Parathyroid adenoma (tissue), 2 donors: ENCODE measurements around the gene PTPRZ1.

ENCODE experiments used
- H2AFZ ChIP-seq: fragments of 300-600 bp; sonication (generic); one replicate; pipeline ENCODE4 v1.7.0; 2017; ENCODE audit warnings: antibody characterized with exemption, mild to moderate bottlenecking
- H3K27ac ChIP-seq: fragments of 300-600 bp; sonication (generic); one replicate; pipeline ENCODE4 v1.7.0; 2017
- H3K27me3 ChIP-seq: fragments of 300-600 bp; sonication (generic); one replicate; pipeline ENCODE4 v1.7.0; 2017; ENCODE audit warnings: low read length; ENCODE audit not compliant: control insufficient read depth, insufficient read depth
- H3K36me3 ChIP-seq: fragments of 300-600 bp; sonication (generic); one replicate; pipeline ENCODE4 v1.7.0; 2017; ENCODE audit warnings: low read length; ENCODE audit not compliant: control insufficient read depth, insufficient read depth
- H3K4me1 ChIP-seq: fragments of 300-600 bp; sonication (generic); one replicate; pipeline ENCODE4 v1.7.0; 2017; ENCODE audit warnings: control low read depth
- H3K4me2 ChIP-seq: fragments of 300-600 bp; sonication (generic); one replicate; pipeline ENCODE4 v1.7.0; 2017; ENCODE audit warnings: low read length
- H3K4me3 ChIP-seq: fragments of 300-600 bp; sonication (generic); one replicate; pipeline ENCODE4 v1.7.0; 2017; ENCODE audit warnings: low read depth, low read length
- H3K79me2 ChIP-seq: fragments of 300-600 bp; sonication (generic); one replicate; pipeline ENCODE4 v1.7.0; 2017; ENCODE audit warnings: control low read depth
- H3K9ac ChIP-seq: fragments of 300-600 bp; sonication (generic); one replicate; pipeline ENCODE4 v1.7.0; 2017; ENCODE audit warnings: mild to moderate bottlenecking
- H3K9me3 ChIP-seq: fragments of 300-600 bp; sonication (generic); one replicate; pipeline ENCODE4 v1.7.0; 2017; ENCODE audit warnings: low read length; ENCODE audit not compliant: control insufficient read depth
- TF ChIP-seq, protein P1 (sequence below): fragments of 300-600 bp; sonication (generic); IDR thresholded peaks from one replicate; pipeline ENCODE4 v1.7.0; 2017; ENCODE audit warnings: antibody characterized with exemption, mild to moderate bottlenecking
- donor health status: primary hyperparathyroidism.

PTPRZ1 gene

DNA sequence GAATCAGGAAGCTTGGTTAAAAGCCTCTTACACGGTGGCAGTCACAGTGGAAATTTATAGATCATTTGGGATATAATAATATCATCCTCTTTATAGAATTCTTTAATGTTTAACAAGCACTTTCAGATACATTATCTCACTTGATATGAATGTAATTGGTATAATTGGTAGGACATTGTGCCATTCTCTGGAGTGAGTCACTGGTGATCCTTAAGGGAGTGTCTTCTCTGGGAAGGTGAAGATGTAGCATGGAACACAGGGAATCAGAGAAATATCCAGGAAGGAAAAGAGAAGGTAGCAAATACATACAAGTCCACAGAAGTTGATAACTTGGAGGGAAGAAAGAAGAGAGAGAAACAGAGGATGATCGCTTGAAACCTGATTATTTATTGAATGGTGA, 9.8 kb downstream of the PTPRZ1 start:
- Histone ChIP-seq H3K9me3 (no peaks in the 10 kb centered on the region), H3K4me3 (no peak overlapping the region), H3K4me1 (no peaks in the 10 kb centered on the region), H3K4me2 (no peak overlapping the region), H2AFZ (no peak overlapping the region), H3K79me2 (no peaks in the 10 kb centered on the region), H3K27me3 (no peaks in the 10 kb centered on the region), H3K9ac (no peak overlapping the region), H3K27ac (no peak overlapping the region), H3K36me3 (no peaks in the 10 kb centered on the region)
- TF ChIP-seq, protein P1, sequence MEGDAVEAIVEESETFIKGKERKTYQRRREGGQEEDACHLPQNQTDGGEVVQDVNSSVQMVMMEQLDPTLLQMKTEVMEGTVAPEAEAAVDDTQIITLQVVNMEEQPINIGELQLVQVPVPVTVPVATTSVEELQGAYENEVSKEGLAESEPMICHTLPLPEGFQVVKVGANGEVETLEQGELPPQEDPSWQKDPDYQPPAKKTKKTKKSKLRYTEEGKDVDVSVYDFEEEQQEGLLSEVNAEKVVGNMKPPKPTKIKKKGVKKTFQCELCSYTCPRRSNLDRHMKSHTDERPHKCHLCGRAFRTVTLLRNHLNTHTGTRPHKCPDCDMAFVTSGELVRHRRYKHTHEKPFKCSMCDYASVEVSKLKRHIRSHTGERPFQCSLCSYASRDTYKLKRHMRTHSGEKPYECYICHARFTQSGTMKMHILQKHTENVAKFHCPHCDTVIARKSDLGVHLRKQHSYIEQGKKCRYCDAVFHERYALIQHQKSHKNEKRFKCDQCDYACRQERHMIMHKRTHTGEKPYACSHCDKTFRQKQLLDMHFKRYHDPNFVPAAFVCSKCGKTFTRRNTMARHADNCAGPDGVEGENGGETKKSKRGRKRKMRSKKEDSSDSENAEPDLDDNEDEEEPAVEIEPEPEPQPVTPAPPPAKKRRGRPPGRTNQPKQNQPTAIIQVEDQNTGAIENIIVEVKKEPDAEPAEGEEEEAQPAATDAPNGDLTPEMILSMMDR = no peak

DNA sequence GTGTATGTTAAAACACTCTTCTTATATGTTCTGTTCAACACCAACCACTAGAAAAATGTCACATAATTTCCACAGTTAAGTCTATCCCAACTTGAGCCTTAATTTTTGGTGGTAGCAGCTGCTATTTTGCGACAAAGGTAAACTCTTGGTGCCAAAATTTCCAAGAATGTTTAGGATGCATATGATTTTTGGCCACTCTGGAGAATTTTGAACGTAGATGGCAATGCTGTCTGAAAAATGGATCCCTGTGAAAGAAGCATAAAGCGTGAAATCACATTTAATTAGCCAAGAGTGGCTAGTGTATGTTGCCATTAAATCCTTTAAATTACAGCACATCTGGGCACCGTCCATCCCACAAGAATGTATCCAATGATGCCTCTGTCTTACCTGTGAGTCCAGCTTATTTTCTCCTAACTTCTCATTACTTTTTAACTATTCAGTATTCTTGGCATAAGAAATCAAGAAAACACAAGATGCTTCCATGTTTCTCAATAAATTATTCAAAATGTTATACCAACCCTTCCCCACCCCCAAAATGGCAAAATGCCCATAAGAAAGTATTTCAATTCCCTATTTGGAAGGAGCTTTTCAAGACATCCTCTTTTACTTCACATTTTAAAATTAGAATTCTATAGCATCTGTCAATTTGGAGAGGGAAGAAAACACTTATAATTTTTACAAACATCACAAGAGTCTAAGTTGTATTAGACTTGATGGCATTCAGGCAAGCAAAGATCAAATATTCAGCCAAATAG, 12.4 kb downstream of the PTPRZ1 start:
- no peak overlapping the region for H2AFZ ChIP-seq
- no peaks in the 10 kb centered on the region for H3K9me3 ChIP-seq
- no peak overlapping the region for H3K27ac ChIP-seq
- H3K4me3 ChIP-seq = no peak overlapping the region
- no peak overlapping the region for H3K9ac ChIP-seq
- no peaks in the 10 kb centered on the region for H3K79me2 ChIP-seq
- H3K27me3 ChIP-seq = no peaks in the 10 kb centered on the region
- TF ChIP-seq, protein P1 = no peak
- no peaks in the 10 kb centered on the region for H3K4me1 ChIP-seq
- no peaks in the 10 kb centered on the region for H3K36me3 ChIP-seq
- no peak overlapping the region for H3K4me2 ChIP-seq

DNA sequence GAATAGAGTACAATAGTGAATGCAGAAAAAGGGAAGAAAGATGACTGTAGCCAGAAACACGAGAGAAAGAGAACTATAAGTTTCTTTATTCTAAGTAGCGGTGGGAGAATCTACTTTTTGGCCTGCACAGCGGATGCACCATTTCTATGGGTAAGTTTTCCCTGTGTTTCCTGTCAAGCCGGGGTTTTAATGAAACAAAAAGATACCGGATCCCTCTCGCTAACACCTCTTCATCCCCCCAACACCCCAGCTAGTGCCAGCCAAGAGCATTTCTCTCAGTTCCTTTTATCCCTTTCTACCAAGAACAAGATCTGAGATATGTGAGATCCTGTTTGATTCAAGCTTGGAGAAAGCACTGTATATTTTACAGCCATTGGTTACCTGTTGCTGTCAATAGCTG, 14.7 kb downstream of the PTPRZ1 start:
- no peak overlapping the region for H3K4me2 ChIP-seq
- H3K9ac ChIP-seq = no peak overlapping the region
- no peak overlapping the region for H3K27ac ChIP-seq
- no peak overlapping the region for H2AFZ ChIP-seq
- TF ChIP-seq, protein P1 = no peak
- H3K9me3 ChIP-seq = no peaks in the 10 kb centered on the region
- H3K36me3 ChIP-seq = no peaks in the 10 kb centered on the region
- H3K79me2 ChIP-seq = no peaks in the 10 kb centered on the region
- H3K4me3 ChIP-seq = no peak overlapping the region
- H3K27me3 ChIP-seq = no peaks in the 10 kb centered on the region
- no peaks in the 10 kb centered on the region for H3K4me1 ChIP-seq

DNA sequence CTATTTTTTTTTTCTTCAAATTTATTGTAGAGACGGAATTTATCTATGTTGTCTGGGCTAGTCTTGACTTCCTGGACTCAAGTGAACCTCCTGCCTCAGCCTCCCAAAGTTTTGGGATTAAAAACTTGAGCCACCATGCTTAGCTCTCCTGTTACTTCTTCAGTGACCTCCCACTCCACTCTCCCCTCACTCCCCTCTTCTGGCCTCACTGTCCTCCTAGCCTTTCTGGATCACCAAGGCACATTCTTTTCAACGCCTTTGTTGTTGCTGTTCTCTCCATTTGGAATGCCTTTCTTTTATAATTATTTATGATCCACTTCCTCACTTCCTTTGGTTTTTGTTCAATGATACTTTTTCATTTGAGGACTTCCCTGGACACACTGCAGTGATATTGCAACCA, 17.9 kb downstream of the PTPRZ1 start:
- Histone ChIP-seq H2AFZ (no peak overlapping the region), H3K27me3 (no peaks in the 10 kb centered on the region), H3K36me3 (no peaks in the 10 kb centered on the region), H3K79me2 (no peaks in the 10 kb centered on the region), H3K4me3 (no peak overlapping the region), H3K9me3 (no peaks in the 10 kb centered on the region), H3K27ac (no peak overlapping the region), H3K4me2 (no peak overlapping the region), H3K9ac (no peak overlapping the region), H3K4me1 (no peaks in the 10 kb centered on the region)
- TF ChIP-seq, protein P1 = no peak

DNA sequence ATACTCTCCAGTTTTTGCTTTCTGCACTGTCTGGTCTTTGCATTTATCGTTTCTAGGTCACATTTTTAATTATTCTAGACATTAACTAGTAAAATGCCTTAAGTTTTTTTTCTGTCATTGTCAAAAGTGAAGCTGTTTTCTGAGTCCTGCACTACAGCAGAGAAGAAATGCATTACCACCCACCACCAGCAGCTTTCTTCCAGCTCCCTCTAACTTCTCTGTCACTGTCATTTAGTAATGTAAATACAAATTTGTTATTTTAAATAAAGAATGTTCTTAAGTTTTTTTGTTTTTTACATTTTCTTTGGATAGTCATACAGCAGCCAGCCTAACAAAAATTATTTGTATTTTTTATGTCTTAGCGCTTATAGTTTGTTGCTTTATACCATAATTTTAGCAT, 18.8 kb downstream of the PTPRZ1 start:
- Histone ChIP-seq H3K4me1 (no peaks in the 10 kb centered on the region), H3K4me3 (no peak overlapping the region), H3K27me3 (no peaks in the 10 kb centered on the region), H3K4me2 (no peak overlapping the region), H3K36me3 (no peaks in the 10 kb centered on the region), H3K27ac (no peak overlapping the region), H3K9ac (no peak overlapping the region), H3K79me2 (no peaks in the 10 kb centered on the region), H3K9me3 (no peaks in the 10 kb centered on the region), H2AFZ (no peak overlapping the region)
- TF ChIP-seq, protein P1 = no peak
